ENCODE results near the gene TUBAL3.
"Not testable (repeated sequence)": the region's sequence is repeated elsewhere in the genome, so short reads cannot be mapped to it uniquely, and the experiment has no call there.

The TUBAL3 gene

GRCh38 chr10:5419466-5420094 lies 15.0 kb upstream of the TUBAL3 start:
- no peak for DNase-seq

- no peak for DNase-seq
Measured at GRCh38 chr10:5418584-5418983, 14.0 kb upstream of the TUBAL3 start.

GRCh38 chr10:5416981-5417380 lies 12.4 kb upstream of the TUBAL3 start:
- no peak for DNase-seq

- DNase-seq: no peak
Measured at GRCh38 chr10:5413012-5413938, 8.6 kb upstream of the TUBAL3 start.

- DNase-seq: peak; percentile 34 to 45
Measured at GRCh38 chr10:5412277-5412941, 7.8 kb upstream of the TUBAL3 start, which contains the start of gene NET1. Gene NET1, plus strand, starts transcription at chr10:5412557. Its CDS starts 136 bp downstream, at chr10:5412693.

- DNase-seq: no peak
Measured at GRCh38 chr10:5411941-5412276, 7.3 kb upstream of the TUBAL3 start.

- DNase-seq: not testable (repeated sequence)
Measured at GRCh38 chr10:5410787-5411186, 6.2 kb upstream of the TUBAL3 start.

- DNase-seq: no peak
Measured at GRCh38 chr10:5406918-5407317, 2.3 kb upstream of the TUBAL3 start.

GRCh38 chr10:5402798-5403197 lies 1.8 kb downstream of the TUBAL3 start:
- no peak for DNase-seq

GRCh38 chr10:5400468-5401240 lies 4.0 kb downstream of the TUBAL3 start:
- DNase-seq: no peak

- DNase-seq: no peak
Measured at GRCh38 chr10:5399332-5399731, 5.3 kb downstream of the TUBAL3 start.

- no peak for DNase-seq
Measured at GRCh38 chr10:5396556-5397300, 7.9 kb downstream of the TUBAL3 start.

GRCh38 chr10:5395168-5395567 lies 9.5 kb downstream of the TUBAL3 start:
- DNase-seq: no peak

- DNase-seq: no peak
Measured at GRCh38 chr10:5393529-5393928, 11.1 kb downstream of the TUBAL3 start.

- DNase-seq: no peak
Measured at GRCh38 chr10:5391790-5392189, 12.8 kb downstream of the TUBAL3 start.

GRCh38 chr10:5390607-5391205 lies 13.9 kb downstream of the TUBAL3 start:
- DNase-seq: no peak

GRCh38 chr10:5387169-5387568 lies 17.5 kb downstream of the TUBAL3 start:
- DNase-seq: no peak

GRCh38 chr10:5385224-5385623 lies 19.4 kb downstream of the TUBAL3 start:
- DNase-seq: no peak

GRCh38 chr10:5381187-5381586 lies 23.4 kb downstream of the TUBAL3 start:
- DNase-seq: no peak

GRCh38 chr10:5380395-5380794 lies 24.2 kb downstream of the TUBAL3 start:
- DNase-seq: not testable (repeated sequence)

- not testable (repeated sequence) for DNase-seq
Measured at GRCh38 chr10:5379202-5379601, 25.4 kb downstream of the TUBAL3 start.

GRCh38 chr10:5376450-5376849 lies 28.2 kb downstream of the TUBAL3 start:
- DNase-seq: no peak

All from activated CD4-positive, alpha-beta T cell treated with anti-CD3 and anti-CD28 coated beads, Interleukin-2, amount 50 U/mL, for 4 hours (primary cell).